Psoas muscle (tissue), 8 donors: ENCODE data around the gene RNASE3. TPM values are rescaled to one million over a fixed set of nuclear protein-coding genes. Genes with fewer than 3 reads are reported as not detected.

Source experiments
- ATAC-seq, 4 donors: fragments of 200-7000 bp; cut with Tn5 transposase; one replicate each; pipeline ENCODE4 v1.9.1; 2020; ENCODE audit warnings: moderate library complexity in 3 of 4, mild to moderate bottlenecking in 2 of 4
- DNase-seq, 2 donors: peaks; one replicate each; pipeline ENCODE4 v3.0.0-alpha.2; 2020
- H3K27ac ChIP-seq: fragments of 200-600 bp; one replicate; pipeline ENCODE4 v1.8.0; 2022
- H3K27me3 ChIP-seq, 3 donors: fragments of 200-600 bp in 1 of 3; one replicate each; pipeline versions ENCODE4 v1.6.1 to v1.8.0; 2013 to 2022; ENCODE audit warnings: low read length in 2 of 3, mild to moderate bottlenecking in 2 of 3, moderate library complexity in 1 of 3; ENCODE audit not compliant: insufficient read depth in 3 of 3
- H3K36me3 ChIP-seq, 2 donors: fragments of 200-600 bp in 1 of 2; one replicate each; pipeline versions ENCODE4 v1.6.1 to v1.8.0; 2013 to 2022; ENCODE audit warnings: low read depth in 1 of 2, mild to moderate bottlenecking in 1 of 2, moderate library complexity in 1 of 2; ENCODE audit not compliant: insufficient read depth in 1 of 2
- H3K4me1 ChIP-seq: fragments of 200-600 bp; one replicate; pipeline ENCODE4 v1.8.0; 2022
- H3K4me3 ChIP-seq: fragments of 200-600 bp; one replicate; pipeline ENCODE4 v1.8.0; 2022; ENCODE audit warnings: mild to moderate bottlenecking
- H3K9me3 ChIP-seq: fragments of 200-600 bp; one replicate; pipeline ENCODE4 v1.8.0; 2022
- CTCF ChIP-seq: fragments of 200-600 bp; IDR thresholded peaks from one replicate; pipeline ENCODE4 v1.8.0; 2022; ENCODE audit warnings: antibody characterized with exemption
- WGBS, 3 donors: extraction: QIAGEN DNeasy Blood & Tissue Kit; methylation state at CpG; one replicate each; pipeline versions ENCODE4 v1.1.6 to v1.1.7; 2013; 5-methylcytosine and 5-hydroxymethylcytosine counted together
- intact Hi-C, 2 donors: fragments of 100-400 bp; cut with DNase I; formaldehyde crosslinking; loops; one replicate each; pipeline versions ENCODE4 v1.11.0 to v1.14.2; 2022
- polyA plus RNA-seq, 3 donors: library from polyadenylated mRNA; stranded (reverse); fragments of 200-250 nt; gene quantifications; one replicate each; pipeline ENCODE4 v1.2.3, GENCODE V29; 2013
- total RNA-seq, 4 donors: library from RNA; stranded (reverse); fragmentation: NEBNext Ultra II Directional in 2 of 4; extraction: Animal tissue kit (Norgen Biotek cat#: 25700) in 2 of 4; gene quantifications; one replicate each; pipeline versions ENCODE4 v1.2.1 to v1.2.4, GENCODE V29; 2021 to 2023
- donor health status: healthy with polysubstance abuse.
- donor health status: DM: no; HTN: no; CAD: no; lungs with moderate emphysema.
- donor health status: Bipolar disorder and iron deficiency.
- donor health status: healthy.
- donor health status: DM: yes; HTN: yes; CAD: no.
- donor health status: DM: no; HTN: no; CAD: no.
- donor health status: DM: no; HTN: no; CAD: no.
- donor health status: DM: yes; HTN: yes; CAD: no.

The RNASE3 gene
- total and polyA plus RNA-seq, 7 donors = 0.05 to 0.51 TPM; not detected in 5

- no peaks in the 10 kb centered on the region for H3K9me3 ChIP-seq
- no peak overlapping the region for H3K4me3 ChIP-seq
- intact Hi-C loops = loop anchor here (1.0 to 10.0 kb wide), 6 partner anchors 109 to 252 kb away; partner anchors contain the start of gene RNASE7 (in 2 of the 2)
- no peak overlapping the region for H3K27ac ChIP-seq
- TF ChIP-seq CTCF = peak; percentile 67
- peaks cover 0 to 7% (median 0%) of the 10 kb centered on the region in 3 donors for H3K27me3 ChIP-seq
- ATAC-seq (peak; percentile 74 to 88 (median 80)), DNase-seq (peak in 1 of 2 donors; percentile 24)
- H3K36me3 ChIP-seq = no peaks in the 10 kb centered on the region
- no peaks in the 10 kb centered on the region for H3K4me1 ChIP-seq
- 9 to 10% (median 9%) methylated on average over 8 of the region's 8 CpGs for WGBS, 3 donors
These were observed 35.4 kb upstream of the RNASE3 start for GRCh38 chr14:20855652-20856291.

- H3K27me3 ChIP-seq = peaks cover 0 to 7% (median 0%) of the 10 kb centered on the region in 3 donors
- no peak overlapping the region for H3K4me3 ChIP-seq
- no peaks in the 10 kb centered on the region for H3K4me1 ChIP-seq
- intact Hi-C loops = loop anchor here (5.0 to 10.0 kb wide), 5 partner anchors 108 to 250 kb away; partner anchors contain the start of gene RNASE7 (in 2 of the 2)
- no peak for TF ChIP-seq CTCF
- H3K36me3 ChIP-seq = no peaks in the 10 kb centered on the region
- DNase-seq (no peak), ATAC-seq (no peak)
- no peak overlapping the region for H3K27ac ChIP-seq
- H3K9me3 ChIP-seq = no peaks in the 10 kb centered on the region
These were observed 34.0 kb upstream of the RNASE3 start for GRCh38 chr14:20857207-20857606.

GRCh38 chr14:20857630-20858261 lies 33.4 kb upstream of the RNASE3 start:
- intact Hi-C loops = loop anchor here (2.0 to 10.0 kb wide), 6 partner anchors 107 to 250 kb away; partner anchors contain the start of gene RNASE7 (in 2 of the 2)
- ATAC-seq = peak; percentile 57 to 82 (median 57)
- Histone ChIP-seq H3K27ac (no peak overlapping the region), H3K4me3 (no peak overlapping the region), H3K4me1 (no peaks in the 10 kb centered on the region), H3K9me3 (no peaks in the 10 kb centered on the region), H3K36me3 (no peaks in the 10 kb centered on the region), H3K27me3 (peaks cover 0 to 7% (median 0%) of the 10 kb centered on the region in 3 donors)
- TF ChIP-seq CTCF = peak; percentile 90
- 21 to 25% (median 25%) methylated on average over 14 of the region's 14 CpGs for WGBS, 3 donors
- peak; percentile 53 to 80 for DNase-seq

- no peaks in the 10 kb centered on the region for H3K4me1 ChIP-seq
- DNase-seq = no peak
- ATAC-seq = no peak
- intact Hi-C loops = no loop called here
- no peaks in the 10 kb centered on the region for H3K36me3 ChIP-seq
- no peak overlapping the region for H3K27ac ChIP-seq
- 76 to 82% (median 82%) methylated on average over 3 of the region's 3 CpGs for WGBS, 3 donors
- H3K9me3 ChIP-seq = no peaks in the 10 kb centered on the region
- H3K27me3 ChIP-seq = peaks cover 0 to 14% (median 0%) of the 10 kb centered on the region in 3 donors
- no peak for TF ChIP-seq CTCF
- H3K4me3 ChIP-seq = no peak overlapping the region
These were observed 25.0 kb upstream of the RNASE3 start for GRCh38 chr14:20866194-20866593.
